GM12878 (cell line): ENCODE measurements around the gene CACNA2D4. TPM values are rescaled to one million over a fixed set of nuclear protein-coding genes. Genes with fewer than 3 reads are reported as not detected.

ENCODE experiments used
- ATAC-seq: fragments of 200-7000 bp; cut with Tn5 transposase; 3 replicates; pipeline ENCODE4 v1.9.1; 2020; ENCODE audit warnings: mild to moderate bottlenecking, moderate library complexity
- BruUV-seq: library from RNA; stranded (reverse); fragments of 400-500 nt; replicated peaks from 2 replicates; lab custom pipeline; 2021; lab: Mats Ljungman, UMichigan
- CTCF ChIA-PET: fragments of 300-600 bp; sonication (Branson Sonifier 250); formaldehyde crosslinking; extraction: SDS; loops from one replicate; lab custom pipeline; 2021; ENCODE audit warnings: inconsistent platforms; lab: Yijun Ruan, JAX
- POLR2A ChIA-PET: fragments of 350-600 bp; formaldehyde crosslinking; extraction: SDS; loops from one replicate; lab custom pipeline; 2021; ENCODE audit warnings: inconsistent platforms; lab: Charles Lee
- RAD21 ChIA-PET: fragments of 300-600 bp; sonication (Branson Sonifier 250); formaldehyde crosslinking; loops from one replicate; lab custom pipeline; 2023; ENCODE audit warnings: antibody characterized with exemption; ENCODE audit not compliant: unreplicated experiment; lab: Charles Lee
- SMC1A ChIA-PET: fragments of 300-600 bp; sonication (Branson Sonifier 250); formaldehyde crosslinking; loops from one replicate; lab custom pipeline; 2023; ENCODE audit not compliant: unreplicated experiment, uncharacterized antibody; lab: Charles Lee
- DNase-seq: peaks from one replicate; pipeline ENCODE4 v3.0.0-alpha.2; 2011; ENCODE audit warnings: low read depth, low spot score
- FAIRE-seq: peaks from 3 replicates; lab custom pipeline; 2011; peaks lifted over from hg19 to GRCh38; lab: Jason Lieb, UNC
- H2AFZ ChIP-seq: 2 replicates; pipeline ENCODE4 v1.6.0; 2011; ENCODE audit warnings: low read depth, low read length, control low read depth; ENCODE audit not compliant: control insufficient read depth
- H3K27ac ChIP-seq: 2 replicates; pipeline ENCODE4 v1.5.1; 2011; ENCODE audit warnings: control low read depth; ENCODE audit not compliant: control insufficient read depth, insufficient read depth
- H3K27me3 ChIP-seq, 2 experiments: replicated peaks in 1 of 2; 2 replicates each; pipeline versions ENCODE4 v1.6.0 to v1.6.1; 2011; ENCODE audit warnings: low read length in 1 of 2; ENCODE audit not compliant: control insufficient read depth in 2 of 2, insufficient read depth in 2 of 2
- H3K36me3 ChIP-seq, 2 experiments: 2 replicates each; pipeline ENCODE4 v1.5.1; 2011; ENCODE audit warnings: low read length in 1 of 2; ENCODE audit not compliant: control insufficient read depth in 2 of 2, insufficient read depth in 2 of 2
- H3K4me1 ChIP-seq: 2 replicates; pipeline ENCODE4 v1.6.1; 2011; ENCODE audit warnings: mild to moderate bottlenecking, low read length, moderate library complexity, mixed read lengths; ENCODE audit not compliant: control insufficient read depth, insufficient read depth
- H3K4me2 ChIP-seq: 2 replicates; pipeline ENCODE4 v1.6.0; 2011; ENCODE audit warnings: control low read depth; ENCODE audit not compliant: control insufficient read depth, insufficient read depth
- H3K4me3 ChIP-seq: fragments of 200-600 bp; sonication (generic); 2 replicates; pipeline ENCODE4 v1.5.1; 2016
- H3K79me2 ChIP-seq: 2 replicates; pipeline ENCODE4 v1.6.0; 2011; ENCODE audit warnings: low read length; ENCODE audit not compliant: control insufficient read depth, insufficient read depth
- H3K9ac ChIP-seq: 2 replicates; pipeline ENCODE4 v1.8.0; 2011; ENCODE audit warnings: low read length, control low read depth, mixed read lengths; ENCODE audit not compliant: control insufficient read depth, insufficient read depth
- H3K9me3 ChIP-seq: replicated peaks from 3 replicates; pipeline ENCODE4 v1.5.1; 2011; ENCODE audit warnings: mild to moderate bottlenecking, low read length; ENCODE audit not compliant: control insufficient read depth, insufficient read depth
- H4K20me1 ChIP-seq: 2 replicates; pipeline ENCODE4 v1.6.0; 2011; ENCODE audit not compliant: control insufficient read depth, insufficient read depth
- BACH1 ChIP-seq: fragments of 450-650 bp; IDR thresholded peaks from 2 replicates; pipeline ENCODE4 v1.6.1; 2017; ENCODE audit warnings: mild to moderate bottlenecking, borderline replicate concordance
- ESRRA ChIP-seq: IDR thresholded peaks from 2 replicates; pipeline ENCODE4 v1.6.1; 2012; ENCODE audit warnings: mild to moderate bottlenecking, low read length, improper control_type of control experiment
- MYB ChIP-seq: fragments of 150-350 bp; IDR thresholded peaks from 2 replicates; pipeline ENCODE4 v1.6.1; 2014; ENCODE audit warnings: mild to moderate bottlenecking, low read depth, low read length, borderline replicate concordance
- ZNF274 ChIP-seq: IDR thresholded peaks from one replicate; pipeline ENCODE4 v1.8.0; 2011; ENCODE audit not compliant: insufficient read length, insufficient read depth
- ZSCAN29 ChIP-seq: fragments of 450-650 bp; IDR thresholded peaks from 2 replicates; pipeline ENCODE4 v1.6.1; 2017; ENCODE audit warnings: mild to moderate bottlenecking, moderate library complexity
- WGBS: methylation state at CpG from one replicate; pipeline ENCODE4 v1.1.6; 2016; ENCODE audit warnings: low lambda C conversion rate; ENCODE audit not compliant: insufficient replicate concordance, insufficient coverage; ENCODE audit errors: missing lambda C conversion rate; 5-methylcytosine and 5-hydroxymethylcytosine counted together
- in situ Hi-C: fragments of 300-500 bp; cut with MboI; formaldehyde crosslinking; loops from 9 replicates; pipeline ENCODE4 v1.14.3; 2018; ENCODE audit warnings: mixed read lengths
- intact Hi-C: fragments of 100-400 bp; cut with micrococcal nuclease; formaldehyde crosslinking; loops from one replicate; pipeline ENCODE4 v1.14.2; 2022; ENCODE audit not compliant: unreplicated experiment
- polyA plus RNA-seq, 11 experiments: library from polyadenylated mRNA; depleted of rRNA in 4 of 11; unstranded in 6 of 11; stranded (reverse) in 5 of 11; fragments of >200 nt; fragmentation: Nextera tagmentation in 4 of 11; fragmentation: Illumina TruSeq in 1 of 11; extraction: Ambion mirVana in 4 of 11; extraction: Trizol in 1 of 11; gene quantifications; 1 replicate in 1 of 11; 2 replicates in 10 of 11; pipeline versions ENCODE4 v1.2.1 to v1.2.3, GENCODE V29; 2011 to 2016; ENCODE audit warnings: inconsistent platforms in 2 of 11, missing spikeins in 2 of 11, low read depth in 1 of 11
- total RNA-seq, 4 experiments: library from RNA; depleted of rRNA in 3 of 4; stranded (reverse); fragments of >200 nt in 3 of 4; fragmentation: Illumina TruSeq in 1 of 4; extraction: Trizol in 1 of 4; gene quantifications; 2 replicates each; pipeline versions ENCODE4 v1.2.1 to v1.2.3, GENCODE V29; 2013 to 2021
- TF ChIP-seq, protein P1 (sequence below): fragments of 450-650 bp; IDR thresholded peaks from 2 replicates; pipeline ENCODE4 v1.6.1; 2017; ENCODE audit warnings: mild to moderate bottlenecking
- TF ChIP-seq, protein P2 (sequence below): fragments of 450-650 bp; IDR thresholded peaks from 2 replicates; pipeline ENCODE4 v1.6.1; 2017; ENCODE audit warnings: low read depth, mild to moderate bottlenecking, moderate library complexity

CACNA2D4 gene
- total and polyA plus RNA-seq, 10 of the 15 experiments (the other 5 are each of a cell fraction or from before 2014, with no cell fraction given): 0.03 to 1.0 (median 0.65) TPM

DNA sequence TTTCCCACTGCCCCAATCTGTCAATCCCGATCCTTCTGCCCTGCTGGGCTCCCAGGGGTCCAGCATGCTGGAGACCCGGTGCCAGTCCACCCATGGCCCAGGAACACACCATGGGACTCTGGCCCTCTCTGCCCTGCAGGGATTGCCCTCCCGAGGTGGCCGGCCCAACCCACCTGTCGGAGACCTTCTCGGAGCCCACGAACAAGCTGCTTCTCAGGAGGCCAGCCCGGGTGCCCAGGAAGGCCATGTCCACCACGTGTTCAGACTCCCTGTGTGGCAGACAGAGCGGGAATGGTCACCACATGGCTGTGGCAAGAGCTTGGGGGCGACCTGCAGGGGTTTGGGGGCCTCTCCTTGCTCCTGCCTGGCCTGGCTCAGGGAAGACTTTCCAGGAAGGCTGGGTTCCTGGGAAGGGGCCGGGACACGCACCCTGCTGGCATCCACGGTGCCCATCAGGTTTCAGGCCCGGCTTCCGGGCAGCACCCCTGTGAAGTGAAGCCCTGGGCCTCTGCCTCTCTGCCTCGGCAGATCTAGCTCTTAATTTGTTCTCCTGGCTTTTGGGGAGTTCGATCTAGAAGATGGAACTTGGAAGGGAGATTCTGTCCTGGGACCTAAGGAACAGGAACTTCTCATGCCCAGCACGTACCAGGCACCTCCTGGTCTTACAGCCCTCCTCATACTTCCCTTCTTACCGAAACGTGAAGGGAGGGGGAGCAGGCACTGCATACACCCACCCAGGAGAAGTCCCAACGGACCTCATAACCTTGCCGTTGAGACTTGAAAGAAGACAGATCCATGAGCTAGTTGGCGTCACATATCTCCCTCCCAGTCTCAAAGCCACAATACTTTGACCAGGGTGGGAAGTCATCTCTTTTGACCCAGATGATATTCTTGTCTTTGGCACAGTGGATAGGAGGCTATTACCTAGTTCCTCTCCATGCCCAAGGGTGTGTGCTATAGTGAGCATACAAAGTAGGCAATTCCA, 71.7 kb downstream of the CACNA2D4 start:
- ChIA-PET CTCF (no interaction called here), RAD21 (no interaction called here), POLR2A (no interaction called here), SMC1A (no interaction called here)
- TF ChIP-seq ZSCAN29 (no peak), ZNF274 (no peak), BACH1 (no peak), MYB (no peak), ESRRA (no peak)
- TF ChIP-seq, protein P1, sequence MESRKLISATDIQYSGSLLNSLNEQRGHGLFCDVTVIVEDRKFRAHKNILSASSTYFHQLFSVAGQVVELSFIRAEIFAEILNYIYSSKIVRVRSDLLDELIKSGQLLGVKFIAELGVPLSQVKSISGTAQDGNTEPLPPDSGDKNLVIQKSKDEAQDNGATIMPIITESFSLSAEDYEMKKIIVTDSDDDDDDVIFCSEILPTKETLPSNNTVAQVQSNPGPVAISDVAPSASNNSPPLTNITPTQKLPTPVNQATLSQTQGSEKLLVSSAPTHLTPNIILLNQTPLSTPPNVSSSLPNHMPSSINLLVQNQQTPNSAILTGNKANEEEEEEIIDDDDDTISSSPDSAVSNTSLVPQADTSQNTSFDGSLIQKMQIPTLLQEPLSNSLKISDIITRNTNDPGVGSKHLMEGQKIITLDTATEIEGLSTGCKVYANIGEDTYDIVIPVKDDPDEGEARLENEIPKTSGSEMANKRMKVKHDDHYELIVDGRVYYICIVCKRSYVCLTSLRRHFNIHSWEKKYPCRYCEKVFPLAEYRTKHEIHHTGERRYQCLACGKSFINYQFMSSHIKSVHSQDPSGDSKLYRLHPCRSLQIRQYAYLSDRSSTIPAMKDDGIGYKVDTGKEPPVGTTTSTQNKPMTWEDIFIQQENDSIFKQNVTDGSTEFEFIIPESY: no peak
- TF ChIP-seq, protein P2, sequence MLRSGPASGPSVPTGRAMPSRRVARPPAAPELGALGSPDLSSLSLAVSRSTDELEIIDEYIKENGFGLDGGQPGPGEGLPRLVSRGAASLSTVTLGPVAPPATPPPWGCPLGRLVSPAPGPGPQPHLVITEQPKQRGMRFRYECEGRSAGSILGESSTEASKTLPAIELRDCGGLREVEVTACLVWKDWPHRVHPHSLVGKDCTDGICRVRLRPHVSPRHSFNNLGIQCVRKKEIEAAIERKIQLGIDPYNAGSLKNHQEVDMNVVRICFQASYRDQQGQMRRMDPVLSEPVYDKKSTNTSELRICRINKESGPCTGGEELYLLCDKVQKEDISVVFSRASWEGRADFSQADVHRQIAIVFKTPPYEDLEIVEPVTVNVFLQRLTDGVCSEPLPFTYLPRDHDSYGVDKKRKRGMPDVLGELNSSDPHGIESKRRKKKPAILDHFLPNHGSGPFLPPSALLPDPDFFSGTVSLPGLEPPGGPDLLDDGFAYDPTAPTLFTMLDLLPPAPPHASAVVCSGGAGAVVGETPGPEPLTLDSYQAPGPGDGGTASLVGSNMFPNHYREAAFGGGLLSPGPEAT: no peak
- Histone ChIP-seq H3K79me2 (no peaks in the 10 kb centered on the region), H3K27ac (no peak overlapping the region), H3K4me1 (no peaks in the 10 kb centered on the region), H3K9ac (no peak overlapping the region), H2AFZ (no peak overlapping the region), H4K20me1 (no peaks in the 10 kb centered on the region), H3K27me3 (peaks cover 3 to 4% of the 10 kb centered on the region in 2 experiments), H3K4me2 (no peak overlapping the region), H3K36me3 (no peaks in the 10 kb centered on the region), H3K9me3 (no peaks in the 10 kb centered on the region), H3K4me3 (no peak overlapping the region)
- intact Hi-C loops: no loop called here
- DNase-seq: no peak
- FAIRE-seq: no peak
- in situ Hi-C loops: no loop called here
- WGBS: 39% methylated on average over 24 of the region's 24 CpGs
- no peak for ATAC-seq
- BruUV-seq: no TSS peak
